ENCODE results near the gene ISOC2.

DNA sequence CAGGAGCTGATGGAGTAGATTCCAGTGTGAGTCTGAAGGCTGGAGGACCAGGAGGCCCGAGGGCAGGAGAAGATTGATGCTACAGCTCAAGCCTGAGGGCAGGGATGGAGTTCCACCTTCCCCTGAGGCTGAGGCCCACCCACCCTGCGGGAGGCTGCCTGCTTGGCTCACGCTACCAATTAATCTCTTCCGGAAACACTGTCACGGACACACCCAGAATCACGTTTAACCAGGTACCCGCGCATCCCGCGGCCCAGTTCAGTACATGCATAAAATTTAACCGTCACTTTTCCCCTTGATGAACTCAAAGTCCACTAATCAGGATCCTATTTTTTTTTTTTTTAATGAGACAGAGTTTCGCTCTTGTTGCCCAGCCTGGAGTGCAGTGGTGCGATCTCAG lies 9.8 kb upstream of the ISOC2 start:
- TF ChIP-seq POLR2AphosphoS5 (IDR thresholded peaks at IDR 0.05; ENCODE audit: borderline replicate concordance, low read depth, low read length) (no peak), EZH2 (IDR thresholded peaks at IDR 0.05) (no peak)

Measured in SK-N-MC (cell line).